ENCODE data around the gene SEMA5B.

The SEMA5B gene

GRCh38 chr3:122929188-122930062 is 98.1 kb downstream of the SEMA5B start:
- no peak overlapping the region for H3K4me2 ChIP-seq (ENCODE audit: low read length)
- no peak overlapping the region for H3K4me3 ChIP-seq (ENCODE audit: low read depth, low read length, poor library complexity, severe bottlenecking)
- no peak overlapping the region for H2AFZ ChIP-seq (ENCODE audit: low read length)
- no peaks in the 10 kb centered on the region for H3F3A ChIP-seq (ENCODE audit: insufficient read depth, low read length)
- no peaks in the 10 kb centered on the region for H4K20me1 ChIP-seq (ENCODE audit: insufficient read depth, low read length)
- H3K9ac ChIP-seq (ENCODE audit: low read length): no peak overlapping the region
- no peaks in the 10 kb centered on the region for H3K9me3 ChIP-seq (ENCODE audit: low read length)
- H3K9me2 ChIP-seq (ENCODE audit: low read depth, low read length): no peaks in the 10 kb centered on the region
- TF ChIP-seq CTCF (IDR thresholded peaks at IDR 0.05; ENCODE audit: low read length): no peak
- no peak for TF ChIP-seq EZH2 (IDR thresholded peaks at IDR 0.05; ENCODE audit: borderline replicate concordance, low read length)
- H3K27ac ChIP-seq (ENCODE audit: low read depth, low read length, poor library complexity, severe bottlenecking): no peak overlapping the region
- H3K27me3 ChIP-seq (ENCODE audit: insufficient read depth, low read length): no peaks in the 10 kb centered on the region
- H3K36me3 ChIP-seq (ENCODE audit: insufficient read depth, low read length): no peaks in the 10 kb centered on the region
- no peaks in the 10 kb centered on the region for H3K79me2 ChIP-seq (ENCODE audit: insufficient read depth, low read length)
- no peaks in the 10 kb centered on the region for H3K4me1 ChIP-seq (ENCODE audit: insufficient read depth, low read length, severe bottlenecking)

GRCh38 chr3:122928396-122929187 is 99.0 kb downstream of the SEMA5B start:
- Histone ChIP-seq H3K4me3 (ENCODE audit: low read depth, low read length, poor library complexity, severe bottlenecking) (no peak overlapping the region), H3K27me3 (ENCODE audit: insufficient read depth, low read length) (no peaks in the 10 kb centered on the region), H3K9me3 (ENCODE audit: low read length) (no peaks in the 10 kb centered on the region), H3K79me2 (ENCODE audit: insufficient read depth, low read length) (no peaks in the 10 kb centered on the region), H3K4me1 (ENCODE audit: insufficient read depth, low read length, severe bottlenecking) (no peaks in the 10 kb centered on the region), H3K9ac (ENCODE audit: low read length) (no peak overlapping the region), H2AFZ (ENCODE audit: low read length) (no peak overlapping the region), H3K4me2 (ENCODE audit: low read length) (no peak overlapping the region), H3K27ac (ENCODE audit: low read depth, low read length, poor library complexity, severe bottlenecking) (no peak overlapping the region), H4K20me1 (ENCODE audit: insufficient read depth, low read length) (no peaks in the 10 kb centered on the region), H3K36me3 (ENCODE audit: insufficient read depth, low read length) (no peaks in the 10 kb centered on the region), H3K9me2 (ENCODE audit: low read depth, low read length) (no peaks in the 10 kb centered on the region), H3F3A (ENCODE audit: insufficient read depth, low read length) (no peaks in the 10 kb centered on the region)
- no peak for TF ChIP-seq EZH2 (IDR thresholded peaks at IDR 0.05; ENCODE audit: borderline replicate concordance, low read length)

GRCh38 chr3:122927726-122928125 is 99.8 kb downstream of the SEMA5B start:
- Histone ChIP-seq H3K27ac (ENCODE audit: low read depth, low read length, poor library complexity, severe bottlenecking) (no peak overlapping the region), H3K4me2 (ENCODE audit: low read length) (no peak overlapping the region), H3K4me1 (ENCODE audit: insufficient read depth, low read length, severe bottlenecking) (no peaks in the 10 kb centered on the region), H3K9ac (ENCODE audit: low read length) (no peak overlapping the region), H3K79me2 (ENCODE audit: insufficient read depth, low read length) (no peaks in the 10 kb centered on the region), H3K4me3 (ENCODE audit: low read depth, low read length, poor library complexity, severe bottlenecking) (no peak overlapping the region), H3K9me3 (ENCODE audit: low read length) (no peaks in the 10 kb centered on the region), H3F3A (ENCODE audit: insufficient read depth, low read length) (no peaks in the 10 kb centered on the region), H2AFZ (ENCODE audit: low read length) (no peak overlapping the region), H3K9me2 (ENCODE audit: low read depth, low read length) (no peaks in the 10 kb centered on the region), H4K20me1 (ENCODE audit: insufficient read depth, low read length) (no peaks in the 10 kb centered on the region), H3K36me3 (ENCODE audit: insufficient read depth, low read length) (no peaks in the 10 kb centered on the region), H3K27me3 (ENCODE audit: insufficient read depth, low read length) (no peaks in the 10 kb centered on the region)
- no peak for TF ChIP-seq CTCF (IDR thresholded peaks at IDR 0.05; ENCODE audit: low read length)
- TF ChIP-seq EZH2 (IDR thresholded peaks at IDR 0.05; ENCODE audit: borderline replicate concordance, low read length): no peak
